CD4-positive, alpha-beta T cell (primary cell): ENCODE data around the gene GAREM1. TPM values are rescaled to one million over a fixed set of nuclear protein-coding genes. Genes with fewer than 3 reads are reported as not detected.

ENCODE experiments used
- ATAC-seq: fragments of 200-7000 bp; cut with Tn5 transposase; one replicate; pipeline ENCODE4 v1.10.0; 2022; ENCODE audit warnings: mild to moderate bottlenecking; ENCODE audit not compliant: poor library complexity
- CTCF ChIA-PET: fragments of 350-600 bp; sonication (Branson Sonifier 250); formaldehyde crosslinking; loops from one replicate; lab custom pipeline; 2021; ENCODE audit warnings: antibody characterized with exemption, inconsistent platforms; lab: Charles Lee
- POLR2A ChIA-PET: fragments of 350-600 bp; sonication (Branson Sonifier 250); formaldehyde crosslinking; loops from one replicate; lab custom pipeline; 2021; ENCODE audit warnings: antibody characterized with exemption, inconsistent platforms; lab: Charles Lee
- DNase-seq, 14 experiments: peaks; one replicate each; pipeline ENCODE4 v3.0.0-alpha.2; 2013 to 2020; ENCODE audit warnings: mixed read lengths in 2 of 14
- H3K27ac ChIP-seq, 2 donors: one replicate each; pipeline versions ENCODE4 v1.5.1 to v1.7.0; 2013; ENCODE audit warnings: low read length in 2 of 2, low read depth in 1 of 2, mild to moderate bottlenecking in 1 of 2
- H3K27me3 ChIP-seq, 2 experiments: 1 replicate in 1 of 2; 2 replicates in 1 of 2; pipeline versions ENCODE4 v1.6.1 to v1.7.0; 2013; ENCODE audit warnings: low read length in 2 of 2, control low read depth in 1 of 2, mild to moderate bottlenecking in 1 of 2, moderate library complexity in 1 of 2; ENCODE audit not compliant: insufficient read depth in 2 of 2, control insufficient read depth in 1 of 2
- H3K36me3 ChIP-seq: one replicate; pipeline ENCODE4 v1.6.1; 2013; ENCODE audit warnings: low read length, control low read depth; ENCODE audit not compliant: insufficient read depth
- H3K4me1 ChIP-seq: one replicate; pipeline ENCODE4 v1.6.1; 2013; ENCODE audit warnings: low read length, control low read depth; ENCODE audit not compliant: insufficient read depth
- H3K4me3 ChIP-seq: one replicate; pipeline ENCODE4 v1.5.1; 2013; ENCODE audit warnings: mild to moderate bottlenecking, low read length, moderate library complexity
- H3K9me3 ChIP-seq, 2 experiments: 1 replicate in 1 of 2; 2 replicates in 1 of 2; pipeline versions ENCODE4 v1.6.1 to v1.7.0; 2013; ENCODE audit warnings: low read length in 2 of 2, mild to moderate bottlenecking in 2 of 2, control low read depth in 1 of 2, moderate library complexity in 1 of 2; ENCODE audit not compliant: control insufficient read depth in 1 of 2, insufficient read depth in 1 of 2
- H3K27ac Mint-ChIP-seq: one replicate; pipeline ENCODE4 v1.8.0; 2020; ENCODE audit warnings: mixed read lengths
- H3K27me3 Mint-ChIP-seq: one replicate; pipeline ENCODE4 v1.8.0; 2021; ENCODE audit warnings: mixed read lengths
- H3K36me3 Mint-ChIP-seq: one replicate; pipeline ENCODE4 v1.8.0; 2021; ENCODE audit warnings: low read depth, mixed read lengths
- H3K4me1 Mint-ChIP-seq: one replicate; pipeline ENCODE4 v1.8.0; 2021; ENCODE audit warnings: low read depth, mixed read lengths
- H3K4me3 Mint-ChIP-seq: one replicate; pipeline ENCODE4 v1.8.0; 2020; ENCODE audit warnings: mild to moderate bottlenecking, mixed read lengths
- H3K9me3 Mint-ChIP-seq: one replicate; pipeline ENCODE4 v1.8.0; 2020; ENCODE audit warnings: mixed read lengths
- intact Hi-C, 2 experiments: fragments of 100-400 bp; cut with DNase I in 1 of 2; cut with micrococcal nuclease in 1 of 2; formaldehyde crosslinking; loops; one replicate each; pipeline versions ENCODE4 v1.15.1 to v1.9.0; 2023 to 2025; cut with DNase I, micrococcal nuclease
- total RNA-seq, 174 experiments: library from RNA in 2 of 174; stranded (reverse) in 2 of 174; gene quantifications; one replicate each; pipeline ENCODE4 v1.2.3 and lab custom pipeline; 2021 to 2026
- TF ChIP-seq, protein P1 (sequence below): fragments of 200-600 bp; IDR thresholded peaks from one replicate; pipeline ENCODE4 v1.8.0; 2022; ENCODE audit warnings: antibody characterized with exemption, mild to moderate bottlenecking

GAREM1 gene
- total RNA-seq, 2 experiments from 2014 or later, result 0.14 to 0.34 TPM

- Mint-ChIP-seq H3K27me3 (peaks cover 49% of the 10 kb centered on the region), H3K36me3 (no peaks in the 10 kb centered on the region), H3K9me3 (no peaks in the 10 kb centered on the region), H3K4me3 (no peak overlapping the region), H3K4me1 (no peaks in the 10 kb centered on the region), H3K27ac (no peak overlapping the region)
- Histone ChIP-seq H3K4me1 (no peaks in the 10 kb centered on the region), H3K36me3 (no peaks in the 10 kb centered on the region), H3K27me3 (peaks cover 4 to 13% of the 10 kb centered on the region in 2 experiments), H3K4me3 (no peak overlapping the region), H3K9me3 (no peaks in the 10 kb centered on the region), H3K27ac (no peak overlapping the region)
- ChIA-PET POLR2A (no interaction called here), CTCF (no interaction called here)
- intact Hi-C loops, result no loop called here
- TF ChIP-seq, protein P1, sequence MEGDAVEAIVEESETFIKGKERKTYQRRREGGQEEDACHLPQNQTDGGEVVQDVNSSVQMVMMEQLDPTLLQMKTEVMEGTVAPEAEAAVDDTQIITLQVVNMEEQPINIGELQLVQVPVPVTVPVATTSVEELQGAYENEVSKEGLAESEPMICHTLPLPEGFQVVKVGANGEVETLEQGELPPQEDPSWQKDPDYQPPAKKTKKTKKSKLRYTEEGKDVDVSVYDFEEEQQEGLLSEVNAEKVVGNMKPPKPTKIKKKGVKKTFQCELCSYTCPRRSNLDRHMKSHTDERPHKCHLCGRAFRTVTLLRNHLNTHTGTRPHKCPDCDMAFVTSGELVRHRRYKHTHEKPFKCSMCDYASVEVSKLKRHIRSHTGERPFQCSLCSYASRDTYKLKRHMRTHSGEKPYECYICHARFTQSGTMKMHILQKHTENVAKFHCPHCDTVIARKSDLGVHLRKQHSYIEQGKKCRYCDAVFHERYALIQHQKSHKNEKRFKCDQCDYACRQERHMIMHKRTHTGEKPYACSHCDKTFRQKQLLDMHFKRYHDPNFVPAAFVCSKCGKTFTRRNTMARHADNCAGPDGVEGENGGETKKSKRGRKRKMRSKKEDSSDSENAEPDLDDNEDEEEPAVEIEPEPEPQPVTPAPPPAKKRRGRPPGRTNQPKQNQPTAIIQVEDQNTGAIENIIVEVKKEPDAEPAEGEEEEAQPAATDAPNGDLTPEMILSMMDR, result no peak
- DNase-seq (no peak), ATAC-seq (no peak)
Measured at GRCh38 chr18:32391126-32391525, 79.6 kb downstream of the GAREM1 start.

DNA sequence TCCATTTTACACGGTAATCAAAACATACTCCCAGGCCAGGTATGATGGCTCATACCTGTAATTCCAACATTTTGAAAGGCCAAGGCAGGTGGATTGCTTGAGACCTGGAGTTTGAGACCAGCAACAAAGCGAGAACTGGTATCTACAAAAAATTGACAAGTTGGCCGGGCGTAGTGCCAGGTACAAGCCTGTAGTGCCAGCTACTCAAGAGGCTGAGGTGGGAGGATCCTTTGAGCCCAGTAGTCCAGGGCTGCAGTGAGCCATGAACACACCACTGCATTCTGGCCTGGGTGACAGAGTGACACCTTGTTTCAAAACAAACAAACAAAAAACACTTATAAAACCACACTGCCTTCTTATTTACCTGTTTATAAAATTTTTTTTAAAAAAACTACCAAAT, 80.8 kb downstream of the GAREM1 start:
- no peak overlapping the region for H3K4me3 ChIP-seq
- H3K27me3 Mint-ChIP-seq, result peaks cover 41% of the 10 kb centered on the region
- H3K4me1 Mint-ChIP-seq, result no peaks in the 10 kb centered on the region
- H3K36me3 Mint-ChIP-seq, result no peaks in the 10 kb centered on the region
- intact Hi-C loops, result no loop called here
- no peak overlapping the region for H3K27ac ChIP-seq
- no peaks in the 10 kb centered on the region for H3K9me3 Mint-ChIP-seq
- no peaks in the 10 kb centered on the region for H3K36me3 ChIP-seq
- no peaks in the 10 kb centered on the region for H3K4me1 ChIP-seq
- no peak overlapping the region for H3K4me3 Mint-ChIP-seq
- H3K27ac Mint-ChIP-seq, result no peak overlapping the region
- CTCF ChIA-PET, result interaction anchor here (0.9 kb wide), 1 partner anchor 18 kb away, joined by 3 read pairs; no protein-coding TSS in a partner anchor
- TF ChIP-seq, protein P1, result no peak
- POLR2A ChIA-PET, result no interaction called here
- H3K27me3 ChIP-seq, result peaks cover 4 to 13% of the 10 kb centered on the region in 2 experiments
- H3K9me3 ChIP-seq, result no peaks in the 10 kb centered on the region
- ATAC-seq, result no peak
- DNase-seq, result no peak

- Histone ChIP-seq H3K4me3 (no peak overlapping the region), H3K27ac (no peak overlapping the region), H3K27me3 (peaks cover 4 to 13% of the 10 kb centered on the region in 2 experiments), H3K4me1 (no peaks in the 10 kb centered on the region), H3K9me3 (no peaks in the 10 kb centered on the region), H3K36me3 (no peaks in the 10 kb centered on the region)
- TF ChIP-seq, protein P1, result no peak
- H3K4me1 Mint-ChIP-seq, result no peaks in the 10 kb centered on the region
- no peaks in the 10 kb centered on the region for H3K9me3 Mint-ChIP-seq
- POLR2A ChIA-PET, result no interaction called here
- no peak overlapping the region for H3K4me3 Mint-ChIP-seq
- CTCF ChIA-PET, result interaction anchor here (0.9 kb wide), 1 partner anchor 19 kb away, joined by 3 read pairs; no protein-coding TSS in a partner anchor
- H3K36me3 Mint-ChIP-seq, result no peaks in the 10 kb centered on the region
- intact Hi-C loops, result no loop called here
- DNase-seq (no peak), ATAC-seq (no peak)
- H3K27ac Mint-ChIP-seq, result no peak overlapping the region
- peaks cover 41% of the 10 kb centered on the region for H3K27me3 Mint-ChIP-seq
Measured at GRCh38 chr18:32389191-32389590, 81.5 kb downstream of the GAREM1 start.
